AG09319 (cell line): ENCODE data around the gene MFAP3L.

Source experiments
- DNase-seq: peaks from one replicate; pipeline ENCODE4 v3.0.0-alpha.2; 2010; ENCODE audit warnings: low read depth; ENCODE audit errors: extremely low read depth
- CTCF ChIP-seq: IDR thresholded peaks from 2 replicates; pipeline ENCODE4 v1.5.1; 2011; ENCODE audit warnings: low read depth, mild to moderate bottlenecking, inconsistent platforms, low read length, moderate library complexity

The MFAP3L gene

GRCh38 chr4:170008801-170009200, 17.4 kb downstream of the MFAP3L start:
- TF ChIP-seq CTCF, result no peak

GRCh38 chr4:170008371-170008770, 17.8 kb downstream of the MFAP3L start:
- no peak for DNase-seq
- TF ChIP-seq CTCF, result no peak

More at GRCh38 chr4:170008801-170009200, 17.4 kb downstream of the MFAP3L start:
- DNase-seq, result no peak

GRCh38 chr4:170007113-170007512, 19.1 kb downstream of the MFAP3L start:
- no peak for TF ChIP-seq CTCF
- DNase-seq, result no peak

GRCh38 chr4:170005472-170005871, 20.7 kb downstream of the MFAP3L start:
- no peak for TF ChIP-seq CTCF
- no peak for DNase-seq

- no peak for TF ChIP-seq CTCF
- DNase-seq, result no peak
Measured at GRCh38 chr4:170004651-170005295, 21.4 kb downstream of the MFAP3L start.

- no peak for TF ChIP-seq CTCF
- no peak for DNase-seq
Measured at GRCh38 chr4:170003071-170004070, 22.8 kb downstream of the MFAP3L start.

GRCh38 chr4:170001745-170002267, 24.4 kb downstream of the MFAP3L start:
- no peak for TF ChIP-seq CTCF
- DNase-seq, result no peak
